ENCODE data around the gene GAL3ST1.

- TF ChIP-seq POLR2A (IDR thresholded peaks at IDR 0.05; ENCODE audit: borderline replicate concordance, extremely low read depth, insufficient read depth, insufficient read length) = no peak
- no peak for TF ChIP-seq CTCF (IDR thresholded peaks at IDR 0.05 in 2 of 3, conservative IDR thresholded peaks at IDR 0.05 in 1 of 3; ENCODE audit: borderline replicate concordance in 1 of 3, insufficient read depth in 1 of 3, low read depth in 2 of 3, low read length in 2 of 3)
- TF ChIP-seq JUND (IDR thresholded peaks at IDR 0.05) = no peak
- TF ChIP-seq POLR2AphosphoS5 (IDR thresholded peaks at IDR 0.05; ENCODE audit: low read depth, low read length) = no peak
- TF ChIP-seq EZH2 (IDR thresholded peaks at IDR 0.05) = no peak
Measured at GRCh38 chr22:30615543-30615954, 41.1 kb upstream of the GAL3ST1 start.
